ENCODE measurements around the gene LRRC56.

DNA sequence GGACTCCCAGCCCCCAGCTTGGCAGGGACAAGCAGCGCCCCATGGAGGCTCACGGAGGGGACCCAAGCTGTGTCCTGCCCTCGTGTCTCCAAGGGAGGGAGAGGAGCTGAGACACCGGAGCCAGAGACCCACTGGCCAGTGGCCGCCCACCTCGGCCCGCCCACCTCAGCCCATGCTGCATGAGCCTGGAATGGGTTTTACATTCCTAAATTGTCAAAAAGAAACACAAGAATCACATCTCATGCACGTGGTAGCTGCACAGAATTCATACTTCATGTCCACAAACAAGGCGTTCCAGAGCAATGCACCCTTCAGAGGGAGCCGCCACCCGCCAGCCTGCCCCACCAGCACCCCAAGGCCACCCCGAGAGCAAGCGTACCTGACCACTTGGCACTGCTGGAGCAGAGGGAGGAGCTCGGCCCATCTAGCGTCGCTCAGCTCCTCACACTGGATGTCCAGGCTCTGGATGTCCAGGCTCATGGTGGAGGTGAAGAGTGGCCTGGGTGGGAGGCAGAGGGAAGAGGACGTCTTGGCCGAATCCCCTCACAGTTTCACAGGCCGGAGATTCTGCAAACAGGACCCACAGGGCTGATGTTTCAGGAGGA lies 35.5 kb upstream of the LRRC56 start:
- TF ChIP-seq CTCF (tag by site-specific recombination; IDR thresholded peaks at IDR 0.05): no peak
- no peak for TF ChIP-seq ZNF202 (tag by site-specific recombination; IDR thresholded peaks at IDR 0.05; ENCODE audit: borderline replicate concordance)
- TF ChIP-seq, protein P1, sequence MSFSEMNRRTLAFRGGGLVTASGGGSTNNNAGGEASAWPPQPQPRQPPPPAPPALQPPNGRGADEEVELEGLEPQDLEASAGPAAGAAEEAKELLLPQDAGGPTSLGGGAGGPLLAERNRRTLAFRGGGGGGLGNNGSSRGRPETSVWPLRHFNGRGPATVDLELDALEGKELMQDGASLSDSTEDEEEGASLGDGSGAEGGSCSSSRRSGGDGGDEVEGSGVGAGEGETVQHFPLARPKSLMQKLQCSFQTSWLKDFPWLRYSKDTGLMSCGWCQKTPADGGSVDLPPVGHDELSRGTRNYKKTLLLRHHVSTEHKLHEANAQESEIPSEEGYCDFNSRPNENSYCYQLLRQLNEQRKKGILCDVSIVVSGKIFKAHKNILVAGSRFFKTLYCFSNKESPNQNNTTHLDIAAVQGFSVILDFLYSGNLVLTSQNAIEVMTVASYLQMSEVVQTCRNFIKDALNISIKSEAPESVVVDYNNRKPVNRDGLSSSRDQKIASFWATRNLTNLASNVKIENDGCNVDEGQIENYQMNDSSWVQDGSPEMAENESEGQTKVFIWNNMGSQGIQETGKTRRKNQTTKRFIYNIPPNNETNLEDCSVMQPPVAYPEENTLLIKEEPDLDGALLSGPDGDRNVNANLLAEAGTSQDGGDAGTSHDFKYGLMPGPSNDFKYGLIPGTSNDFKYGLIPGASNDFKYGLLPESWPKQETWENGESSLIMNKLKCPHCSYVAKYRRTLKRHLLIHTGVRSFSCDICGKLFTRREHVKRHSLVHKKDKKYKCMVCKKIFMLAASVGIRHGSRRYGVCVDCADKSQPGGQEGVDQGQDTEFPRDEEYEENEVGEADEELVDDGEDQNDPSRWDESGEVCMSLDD (tag by site-specific recombination; IDR thresholded peaks at IDR 0.05): no peak
- TF ChIP-seq ZNF155 (tag by site-specific recombination; IDR thresholded peaks at IDR 0.05): no peak
- TF ChIP-seq ZNF473 (tag by site-specific recombination; IDR thresholded peaks at IDR 0.05): no peak
- TF ChIP-seq ZNF211 (tag by site-specific recombination; IDR thresholded peaks at IDR 0.05; ENCODE audit: low read depth): no peak
- TF ChIP-seq ZNF140 (tag by site-specific recombination; IDR thresholded peaks at IDR 0.05): no peak
- TF ChIP-seq, protein P2, sequence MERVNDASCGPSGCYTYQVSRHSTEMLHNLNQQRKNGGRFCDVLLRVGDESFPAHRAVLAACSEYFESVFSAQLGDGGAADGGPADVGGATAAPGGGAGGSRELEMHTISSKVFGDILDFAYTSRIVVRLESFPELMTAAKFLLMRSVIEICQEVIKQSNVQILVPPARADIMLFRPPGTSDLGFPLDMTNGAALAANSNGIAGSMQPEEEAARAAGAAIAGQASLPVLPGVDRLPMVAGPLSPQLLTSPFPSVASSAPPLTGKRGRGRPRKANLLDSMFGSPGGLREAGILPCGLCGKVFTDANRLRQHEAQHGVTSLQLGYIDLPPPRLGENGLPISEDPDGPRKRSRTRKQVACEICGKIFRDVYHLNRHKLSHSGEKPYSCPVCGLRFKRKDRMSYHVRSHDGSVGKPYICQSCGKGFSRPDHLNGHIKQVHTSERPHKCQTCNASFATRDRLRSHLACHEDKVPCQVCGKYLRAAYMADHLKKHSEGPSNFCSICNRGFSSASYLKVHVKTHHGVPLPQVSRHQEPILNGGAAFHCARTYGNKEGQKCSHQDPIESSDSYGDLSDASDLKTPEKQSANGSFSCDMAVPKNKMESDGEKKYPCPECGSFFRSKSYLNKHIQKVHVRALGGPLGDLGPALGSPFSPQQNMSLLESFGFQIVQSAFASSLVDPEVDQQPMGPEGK (tag by site-specific recombination; IDR thresholded peaks at IDR 0.05): no peak
- TF ChIP-seq ZNF10 (tag by site-specific recombination; IDR thresholded peaks at IDR 0.05): no peak

Measured in HEK293 (cell line).